SU-DHL-6 (cell line): ENCODE measurements around the gene NTF4.

Source experiments
- CTCF ChIP-seq: fragments of 200-600 bp; sonication (generic); IDR thresholded peaks from one replicate; pipeline ENCODE4 v1.5.1; 2017; ENCODE audit warnings: antibody characterized with exemption, mild to moderate bottlenecking, low read length, moderate library complexity; ENCODE audit not compliant: insufficient read depth, poor library complexity, severe bottlenecking
- EZH2phosphoT487 ChIP-seq: fragments of 200-600 bp; sonication (generic), shearing (Covaris generic); conservative IDR thresholded peaks from 2 replicates; pipeline ENCODE4 v1.6.1; 2018; ENCODE audit warnings: mild to moderate bottlenecking, antibody characterized with exemption, low read length, moderate library complexity, mixed read lengths

DNA sequence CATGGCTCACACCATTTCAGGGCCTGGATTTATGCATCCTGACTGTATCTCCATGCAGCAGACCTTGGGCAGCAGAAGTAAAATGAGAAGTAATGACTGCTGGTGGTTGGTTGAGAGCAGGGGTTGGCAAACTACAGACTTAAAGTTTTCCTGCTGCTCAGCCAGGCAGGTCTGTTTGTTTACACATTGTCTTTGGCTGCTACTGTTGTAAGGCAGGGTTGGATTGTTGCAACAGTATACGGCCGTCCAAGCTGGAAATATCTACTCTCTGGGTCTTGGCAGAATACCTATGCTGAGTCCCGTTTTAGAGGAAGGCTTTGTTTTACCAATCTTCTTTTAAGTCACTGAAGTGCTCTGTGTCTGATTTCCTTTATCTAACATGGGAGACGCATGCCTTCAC is 34.2 kb upstream of the NTF4 start:
- TF ChIP-seq CTCF (no peak), EZH2phosphoT487 (no peak)
